Tibial nerve (tissue), 3 donors: ENCODE measurements around the gene ATP1A4.

Experiments
- CTCF ChIP-seq, 5 experiments: fragments of 200-600 bp in 3 of 5; fragments of 450-650 bp in 2 of 5; sonication (generic) in 3 of 5; IDR thresholded peaks; one replicate each; pipeline ENCODE4 v1.5.1; 2016 to 2019; ENCODE audit warnings: antibody characterized with exemption in 5 of 5, mild to moderate bottlenecking in 3 of 5, moderate library complexity in 2 of 5
- POLR2A ChIP-seq, 2 donors: fragments of 450-650 bp; IDR thresholded peaks; one replicate each; pipeline ENCODE4 v1.6.1; 2017; ENCODE audit warnings: antibody characterized with exemption in 2 of 2, mild to moderate bottlenecking in 2 of 2, moderate library complexity in 2 of 2

- TF ChIP-seq CTCF (IDR thresholded peaks at IDR 0.05) (no peak), POLR2A (IDR thresholded peaks at IDR 0.05) (no peak)
These were observed 5.8 kb downstream of the ATP1A4 start for GRCh38 chr1:160157174-160157573.
